K562 (cell line): ENCODE measurements around the gene LRP4. TPM values are rescaled to one million over a fixed set of nuclear protein-coding genes. Genes with fewer than 3 reads are reported as not detected.
"Not testable (repeated sequence)": the region's sequence is repeated elsewhere in the genome, so short reads cannot be mapped to it uniquely, and the experiment has no call there.

Experiments used
- ATAC-seq: fragments of 200-7000 bp; cut with Tn5 transposase; 3 replicates; pipeline ENCODE4 v1.9.1; 2020; ENCODE audit warnings: moderate library complexity
- BruUV-seq: library from RNA; stranded (reverse); fragments of 400-500 nt; replicated peaks from 2 replicates; lab custom pipeline; 2021; lab: Mats Ljungman, UMichigan
- CTCF ChIA-PET: fragments of 300-600 bp; formaldehyde crosslinking; extraction: SDS; loops from one replicate; lab custom pipeline; 2021; ENCODE audit warnings: low intra/inter-chr PET ratio; lab: Yijun Ruan, JAX
- POLR2A ChIA-PET: fragments of 300-600, 350-650 bp; sonication (Branson Sonifier 250); formaldehyde crosslinking; extraction: SDS; loops from one replicate; lab custom pipeline; 2021; ENCODE audit warnings: antibody characterized with exemption, inconsistent platforms; lab: Yijun Ruan, JAX
- DNase-seq, 4 experiments: peaks; one replicate each; pipeline versions ENCODE4 v3.0.0 to v3.0.0-alpha.2; 2011 to 2018; ENCODE audit warnings: low spot score in 3 of 4, mixed read lengths in 3 of 4; ENCODE audit errors: extremely low read depth in 1 of 4
- FAIRE-seq: peaks from 2 replicates; lab custom pipeline; 2011; peaks lifted over from hg19 to GRCh38; lab: Jason Lieb, UNC
- H2AFZ ChIP-seq: 2 replicates; pipeline ENCODE4 v1.6.0; 2011; ENCODE audit warnings: low read depth, low read length, control low read depth, inconsistent platforms
- H3K27ac ChIP-seq: fragments of 200-600 bp; 3 replicates; pipeline ENCODE4 v1.8.0; 2011; ENCODE audit warnings: low read depth, mild to moderate bottlenecking, control low read depth, inconsistent platforms, low read length, moderate library complexity, mixed read lengths; ENCODE audit errors: extremely low read depth
- H3K27me3 ChIP-seq, 2 experiments: fragments of 300-600 bp in 1 of 2; 2 replicates in 1 of 2; 3 replicates in 1 of 2; pipeline versions ENCODE4 v1.6.0 to v1.8.0; 2011; ENCODE audit warnings: inconsistent platforms in 2 of 2, low read length in 2 of 2, mild to moderate bottlenecking in 1 of 2, mixed read lengths in 1 of 2, moderate library complexity in 1 of 2; ENCODE audit not compliant: control insufficient read depth in 2 of 2, insufficient read depth in 2 of 2
- H3K36me3 ChIP-seq: fragments of 300-600 bp; 3 replicates; pipeline ENCODE4 v1.8.0; 2011; ENCODE audit warnings: mild to moderate bottlenecking, low read length, inconsistent platforms; ENCODE audit not compliant: control insufficient read depth, insufficient read depth
- H3K4me1 ChIP-seq, 2 experiments: fragments of 200-600 bp in 1 of 2; replicated peaks in 1 of 2; 2 replicates in 1 of 2; 3 replicates in 1 of 2; pipeline versions ENCODE4 v1.5.1 to v1.8.0; 2011; ENCODE audit warnings: inconsistent platforms in 2 of 2, low read length in 2 of 2, mild to moderate bottlenecking in 1 of 2, mixed read lengths in 1 of 2, moderate library complexity in 1 of 2; ENCODE audit not compliant: control insufficient read depth in 2 of 2, insufficient read depth in 2 of 2
- H3K4me2 ChIP-seq: 2 replicates; pipeline ENCODE4 v1.6.1; 2011; ENCODE audit warnings: low read length, control low read depth, inconsistent platforms, mixed read lengths; ENCODE audit not compliant: insufficient read depth
- H3K4me3 ChIP-seq: fragments of 200-600 bp; sonication (generic), shearing (Covaris generic); 2 replicates; pipeline ENCODE4 v1.5.1; 2016; ENCODE audit warnings: control low read depth, inconsistent platforms
- H3K79me2 ChIP-seq: fragments of 200-600 bp; 3 replicates; pipeline ENCODE4 v1.8.0; 2011; ENCODE audit warnings: low read length, inconsistent platforms; ENCODE audit not compliant: control insufficient read depth, insufficient read depth
- H3K9ac ChIP-seq, 2 experiments: 2 replicates each; pipeline versions ENCODE4 v1.6.0 to v1.6.1; 2011; ENCODE audit warnings: low read depth in 2 of 2, low read length in 2 of 2, control low read depth in 1 of 2, inconsistent platforms in 1 of 2, mild to moderate bottlenecking in 1 of 2, mixed read lengths in 1 of 2; ENCODE audit not compliant: insufficient read depth in 1 of 2
- H3K9me1 ChIP-seq: one replicate; pipeline ENCODE4 v1.6.0; 2011; ENCODE audit warnings: inconsistent platforms, mild to moderate bottlenecking, low read length, moderate library complexity; ENCODE audit not compliant: control insufficient read depth, insufficient read depth
- H3K9me3 ChIP-seq: replicated peaks from 2 replicates; pipeline ENCODE4 v1.5.1; 2011; ENCODE audit warnings: low read depth, low read length, inconsistent platforms; ENCODE audit not compliant: control insufficient read depth, insufficient read depth
- H4K20me1 ChIP-seq: replicated peaks from 2 replicates; pipeline ENCODE4 v1.6.1; 2011; ENCODE audit warnings: low read length, inconsistent platforms, mixed read lengths; ENCODE audit not compliant: control insufficient read depth, insufficient read depth
- ZFP36 ChIP-seq: fragments of 150-350 bp; IDR thresholded peaks from 2 replicates; pipeline ENCODE4 v1.6.1; 2018; ENCODE audit warnings: low read length, low read depth; ENCODE audit not compliant: partially characterized antibody
- WGBS: fragments of 100-300 bp; shearing (Covaris generic); methylation state at CpG from one replicate; pipeline ENCODE4 v1.1.6; 2016; ENCODE audit warnings: low coverage, mixed read lengths; ENCODE audit not compliant: insufficient coverage; ENCODE audit errors: missing lambda C conversion rate; 5-methylcytosine and 5-hydroxymethylcytosine counted together
- in situ Hi-C: fragments of 300-500 bp; cut with MboI; formaldehyde crosslinking; loops from 4 replicates; pipeline ENCODE4 v1.15.0; 2018; ENCODE audit warnings: inconsistent platforms, mixed read lengths
- intact Hi-C: fragments of 100-400 bp; cut with micrococcal nuclease; formaldehyde crosslinking; loops from 2 replicates; pipeline ENCODE4 v1.14.2; 2022
- polyA plus RNA-seq, 8 experiments: library from polyadenylated mRNA; depleted of rRNA in 4 of 8; stranded (reverse) in 5 of 8; unstranded in 3 of 8; fragments of >200 nt; fragmentation: Nextera tagmentation in 2 of 8; fragmentation: Illumina TruSeq in 1 of 8; extraction: Ambion mirVana in 2 of 8; extraction: Trizol in 1 of 8; gene quantifications; 2 replicates each; pipeline versions ENCODE4 v1.2.1 to v1.2.3, GENCODE V29; 2011 to 2014; ENCODE audit warnings: inconsistent platforms in 1 of 8, missing spikeins in 1 of 8
- total RNA-seq, 7 experiments: library from RNA; depleted of rRNA in 6 of 7; stranded (reverse); fragments of >200 nt in 6 of 7; fragmentation: Illumina TruSeq in 2 of 7; extraction: Trizol in 2 of 7; gene quantifications; 2 replicates each; pipeline versions ENCODE4 v1.2.1 to v1.2.3, GENCODE V29; 2011 to 2021; ENCODE audit warnings: low replicate concordance in 1 of 7
- TF ChIP-seq, protein P1 (sequence below): IDR thresholded peaks from 2 replicates; pipeline ENCODE4 v1.6.1; 2012; ENCODE audit warnings: low read depth, low read length, improper control_type of control experiment, borderline replicate concordance

The LRP4 gene
- total and polyA plus RNA-seq, 9 of the 15 experiments (the other 6 are each of a cell fraction or from before 2014, with no cell fraction given) = 0.04 to 0.54 (median 0.10) TPM

DNA sequence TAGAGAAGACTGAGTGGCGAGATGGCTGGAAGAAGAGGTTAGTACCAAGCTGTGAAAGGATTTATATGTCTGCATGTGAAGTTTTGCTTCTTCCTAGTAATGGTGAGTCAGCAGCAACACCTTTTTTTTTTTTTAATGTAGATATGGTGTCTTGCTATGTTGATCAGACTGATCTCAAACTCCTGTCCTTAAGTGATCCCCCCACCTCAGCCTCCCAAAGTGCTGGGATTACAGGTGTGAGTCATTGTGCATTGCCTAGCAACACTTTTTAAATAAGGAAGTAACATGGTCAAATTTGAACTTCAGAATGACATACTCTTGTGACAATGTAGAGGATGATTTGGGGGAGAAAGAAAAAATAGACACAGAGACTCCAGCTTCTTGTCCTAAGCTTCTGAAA lies 11.7 kb upstream of the LRP4 start (continued):
- TF ChIP-seq, protein P1, sequence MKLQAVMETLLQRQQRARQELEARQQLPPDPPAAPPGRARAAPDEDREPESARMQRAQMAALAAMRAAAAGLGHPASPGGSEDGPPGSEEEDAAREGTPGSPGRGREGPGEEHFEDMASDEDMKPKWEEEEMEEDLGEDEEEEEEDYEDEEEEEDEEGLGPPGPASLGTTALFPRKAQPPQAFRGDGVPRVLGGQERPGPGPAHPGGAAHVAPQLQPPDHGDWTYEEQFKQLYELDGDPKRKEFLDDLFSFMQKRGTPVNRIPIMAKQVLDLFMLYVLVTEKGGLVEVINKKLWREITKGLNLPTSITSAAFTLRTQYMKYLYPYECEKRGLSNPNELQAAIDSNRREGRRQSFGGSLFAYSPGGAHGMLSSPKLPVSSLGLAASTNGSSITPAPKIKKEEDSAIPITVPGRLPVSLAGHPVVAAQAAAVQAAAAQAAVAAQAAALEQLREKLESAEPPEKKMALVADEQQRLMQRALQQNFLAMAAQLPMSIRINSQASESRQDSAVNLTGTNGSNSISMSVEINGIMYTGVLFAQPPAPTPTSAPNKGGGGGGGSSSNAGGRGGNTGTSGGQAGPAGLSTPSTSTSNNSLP = 0 out of 2 replicates have a peak, but pooled peaks have one; percentile 44

DNA sequence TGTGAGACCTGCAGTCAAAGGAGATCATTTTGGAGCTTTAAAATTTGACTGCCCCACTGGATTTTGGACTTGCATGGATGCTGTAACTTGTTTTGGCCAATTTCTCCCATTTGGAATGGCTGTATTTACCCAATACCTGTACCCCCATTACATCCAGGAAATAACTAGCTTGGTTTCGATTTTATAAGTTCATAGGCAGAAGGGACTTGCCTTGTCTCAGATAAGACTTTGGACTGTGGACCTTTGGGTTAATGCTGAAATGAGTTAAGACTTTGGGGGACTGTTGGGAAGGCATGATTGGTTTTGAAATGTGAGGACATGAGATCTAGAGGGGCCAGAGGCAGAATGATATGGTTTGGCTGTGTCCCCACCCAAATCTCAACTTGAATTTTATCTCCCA lies 10.4 kb upstream of the LRP4 start:
- H3K4me3 ChIP-seq, H2AFZ ChIP-seq, H3K9me1 ChIP-seq, in situ Hi-C loops, H3K4me2 ChIP-seq, H3K27me3 ChIP-seq, intact Hi-C loops, ATAC-seq, H3K4me1 ChIP-seq, CTCF ChIA-PET, H4K20me1 ChIP-seq, H3K36me3 ChIP-seq, BruUV-seq, DNase-seq, H3K27ac ChIP-seq, H3K9me3 ChIP-seq, H3K9ac ChIP-seq, H3K79me2 ChIP-seq, FAIRE-seq: not testable (repeated sequence)
- POLR2A ChIA-PET = interaction anchor here (0.5 kb wide), 1 partner anchor 74 kb away, joined by 3 read pairs; no protein-coding TSS in a partner anchor
- WGBS = 5% methylated on average over 1 of the region's 1 CpG

GRCh38 chr11:46927928-46928327 lies 9.6 kb upstream of the LRP4 start:
- H3K9me3 ChIP-seq, H3K27me3 ChIP-seq, DNase-seq, H3K4me3 ChIP-seq, H3K9ac ChIP-seq, H3K36me3 ChIP-seq, H2AFZ ChIP-seq, intact Hi-C loops, in situ Hi-C loops, H3K4me1 ChIP-seq, H3K79me2 ChIP-seq, BruUV-seq, FAIRE-seq, H3K4me2 ChIP-seq, CTCF ChIA-PET, H3K9me1 ChIP-seq, POLR2A ChIA-PET, ATAC-seq, H3K27ac ChIP-seq: not testable (repeated sequence)
- WGBS = 30% methylated on average over 4 of the region's 4 CpGs
- TF ChIP-seq ZFP36 = peak; percentile 69
- TF ChIP-seq, all 486 proteins: peak for 1; not testable (repeated sequence) for 485
- H4K20me1 ChIP-seq = not testable (repeated sequence)
